B cell (primary cell): ENCODE data around the gene IPO4. TPM values are rescaled to one million over a fixed set of nuclear protein-coding genes. Genes with fewer than 3 reads are reported as not detected.

Source experiments
- ATAC-seq: fragments of 200-7000 bp; cut with Tn5 transposase; one replicate; pipeline ENCODE4 v1.10.0; 2021; ENCODE audit warnings: low read depth, mild to moderate bottlenecking, moderate number of reproducible peaks, moderate library complexity
- CTCF ChIA-PET: fragments of 350-600 bp; sonication (Branson Sonifier 250); formaldehyde crosslinking; loops from one replicate; lab custom pipeline; 2021; ENCODE audit warnings: antibody characterized with exemption, inconsistent platforms; lab: Charles Lee
- POLR2A ChIA-PET: fragments of 350-600 bp; sonication (Branson Sonifier 250); formaldehyde crosslinking; loops from one replicate; lab custom pipeline; 2021; ENCODE audit warnings: antibody characterized with exemption; lab: Charles Lee
- DNase-seq: peaks from one replicate; pipeline ENCODE4 v3.0.0; 2013
- H2AFZ ChIP-seq: 2 replicates; pipeline ENCODE4 v1.6.1; 2012; ENCODE audit warnings: mild to moderate bottlenecking, low read depth, low read length; ENCODE audit not compliant: insufficient read depth, poor library complexity, severe bottlenecking
- H3K27ac ChIP-seq, 2 donors: 1 replicate in 1 of 2; 2 replicates in 1 of 2; pipeline ENCODE4 v1.5.1; 2012 to 2013; ENCODE audit warnings: low read length in 2 of 2, mild to moderate bottlenecking in 2 of 2, moderate library complexity in 1 of 2
- H3K27me3 ChIP-seq, 4 experiments: fragments of 200-600 bp in 1 of 4; sonication (generic) in 1 of 4; replicated peaks in 1 of 4; 1 replicate in 2 of 4; 2 replicates in 2 of 4; pipeline versions ENCODE4 v1.6.1 to v1.7.0; 2013 to 2016; ENCODE audit warnings: low read length in 3 of 4, mild to moderate bottlenecking in 2 of 4, mixed read lengths in 1 of 4, moderate library complexity in 1 of 4; ENCODE audit not compliant: insufficient read depth in 4 of 4, control insufficient read depth in 3 of 4; ENCODE audit errors: control extremely low read depth in 1 of 4
- H3K36me3 ChIP-seq, 2 experiments: replicated peaks in 1 of 2; 1 replicate in 1 of 2; 2 replicates in 1 of 2; pipeline versions ENCODE4 v1.6.1 to v1.7.1; 2013; ENCODE audit warnings: low read length in 1 of 2; ENCODE audit not compliant: insufficient read depth in 2 of 2, control insufficient read depth in 1 of 2; ENCODE audit errors: control extremely low read depth in 1 of 2, extremely low read depth in 1 of 2
- H3K4me1 ChIP-seq, 2 donors: fragments of 200-600 bp in 1 of 2; sonication (generic) in 1 of 2; 1 replicate in 1 of 2; 2 replicates in 1 of 2; pipeline versions ENCODE4 v1.5.1 to v1.6.1; 2013 to 2017; ENCODE audit warnings: low read length in 2 of 2; ENCODE audit not compliant: control insufficient read depth in 2 of 2, insufficient read depth in 2 of 2
- H3K4me2 ChIP-seq: replicated peaks from 2 replicates; pipeline ENCODE3; 2012; ENCODE audit warnings: mild to moderate bottlenecking, low read depth, low read length; ENCODE audit not compliant: poor library complexity, severe bottlenecking
- H3K4me3 ChIP-seq, 5 experiments: fragments of 200-600 bp in 1 of 5; sonication (generic) in 1 of 5; 1 replicate in 3 of 5; 2 replicates in 2 of 5; pipeline versions ENCODE4 v1.5.1 to v1.7.0; 2011 to 2016; ENCODE audit warnings: low read length in 4 of 5, mild to moderate bottlenecking in 4 of 5, low read depth in 2 of 5, control low read depth in 1 of 5, moderate library complexity in 1 of 5; ENCODE audit not compliant: insufficient read depth in 1 of 5; ENCODE audit errors: control extremely low read depth in 1 of 5, extremely low read depth in 1 of 5
- H3K79me2 ChIP-seq: fragments of 200-600 bp; sonication (generic); one replicate; pipeline ENCODE4 v1.6.0; 2016; ENCODE audit warnings: low read length; ENCODE audit not compliant: control insufficient read depth, insufficient read depth
- H3K9ac ChIP-seq: fragments of 200-600 bp; sonication (generic); 2 replicates; pipeline ENCODE4 v1.6.1; 2017; ENCODE audit warnings: mild to moderate bottlenecking, low read length, moderate library complexity
- H3K9me3 ChIP-seq, 3 donors: one replicate each; pipeline versions ENCODE4 v1.6.1 to v1.7.1; 2013; ENCODE audit warnings: low read length in 2 of 3; ENCODE audit not compliant: control insufficient read depth in 2 of 3, insufficient read depth in 1 of 3; ENCODE audit errors: control extremely low read depth in 1 of 3
- H4K20me1 ChIP-seq: 2 replicates; pipeline ENCODE4 v1.6.0; 2012; ENCODE audit warnings: mild to moderate bottlenecking, low read length; ENCODE audit not compliant: insufficient read depth, control insufficient read depth, poor library complexity, severe bottlenecking
- H3K27ac Mint-ChIP-seq: one replicate; pipeline ENCODE4 v1.8.0; 2021; ENCODE audit warnings: mixed read lengths
- H3K27me3 Mint-ChIP-seq: one replicate; pipeline ENCODE4 v1.8.0; 2021; ENCODE audit warnings: mixed read lengths
- H3K4me1 Mint-ChIP-seq: one replicate; pipeline ENCODE4 v1.8.0; 2021; ENCODE audit warnings: mixed read lengths
- H3K4me3 Mint-ChIP-seq: one replicate; pipeline ENCODE4 v1.8.0; 2021; ENCODE audit warnings: mixed read lengths
- H3K9me3 Mint-ChIP-seq: one replicate; pipeline ENCODE4 v1.8.0; 2022; ENCODE audit warnings: mixed read lengths; ENCODE audit not compliant: insufficient read depth
- CTCF ChIP-seq: fragments of 200-600 bp; IDR thresholded peaks from one replicate; pipeline ENCODE4 v1.8.0; 2022; ENCODE audit warnings: antibody characterized with exemption, mild to moderate bottlenecking
- EZH2 ChIP-seq: IDR thresholded peaks from 2 replicates; pipeline ENCODE4 v1.6.1; 2012; ENCODE audit warnings: borderline replicate concordance, low read depth, mild to moderate bottlenecking, moderate library complexity, low read length; ENCODE audit not compliant: insufficient read depth, poor library complexity, severe bottlenecking
- WGBS: methylation state at CpG from one replicate; pipeline ENCODE4 v1.1.5; 2013; ENCODE audit warnings: missing lambda C conversion rate; ENCODE audit not compliant: insufficient coverage; 5-methylcytosine and 5-hydroxymethylcytosine counted together
- intact Hi-C: fragments of 100-400 bp; cut with micrococcal nuclease; formaldehyde crosslinking; loops from one replicate; pipeline ENCODE4 v1.10.0; 2022
- polyA minus RNA-seq: library from RNA; depleted of rRNA, polyadenylated mRNA; stranded (reverse); fragments of >200 nt; gene quantifications from 2 replicates; pipeline ENCODE4 v1.2.3, GENCODE V29; 2012
- polyA plus RNA-seq: library from polyadenylated mRNA; depleted of rRNA; stranded (reverse); fragments of >200 nt; gene quantifications from 2 replicates; pipeline ENCODE4 v1.2.3, GENCODE V29; 2012
- total RNA-seq, 2 donors: library from RNA; stranded (reverse); fragments of 120-200 nt in 1 of 2; gene quantifications; 1 replicate in 1 of 2; 2 replicates in 1 of 2; pipeline versions ENCODE4 v1.2.3 to v1.2.4, GENCODE V29; 2013 to 2022

IPO4 gene, protein sequence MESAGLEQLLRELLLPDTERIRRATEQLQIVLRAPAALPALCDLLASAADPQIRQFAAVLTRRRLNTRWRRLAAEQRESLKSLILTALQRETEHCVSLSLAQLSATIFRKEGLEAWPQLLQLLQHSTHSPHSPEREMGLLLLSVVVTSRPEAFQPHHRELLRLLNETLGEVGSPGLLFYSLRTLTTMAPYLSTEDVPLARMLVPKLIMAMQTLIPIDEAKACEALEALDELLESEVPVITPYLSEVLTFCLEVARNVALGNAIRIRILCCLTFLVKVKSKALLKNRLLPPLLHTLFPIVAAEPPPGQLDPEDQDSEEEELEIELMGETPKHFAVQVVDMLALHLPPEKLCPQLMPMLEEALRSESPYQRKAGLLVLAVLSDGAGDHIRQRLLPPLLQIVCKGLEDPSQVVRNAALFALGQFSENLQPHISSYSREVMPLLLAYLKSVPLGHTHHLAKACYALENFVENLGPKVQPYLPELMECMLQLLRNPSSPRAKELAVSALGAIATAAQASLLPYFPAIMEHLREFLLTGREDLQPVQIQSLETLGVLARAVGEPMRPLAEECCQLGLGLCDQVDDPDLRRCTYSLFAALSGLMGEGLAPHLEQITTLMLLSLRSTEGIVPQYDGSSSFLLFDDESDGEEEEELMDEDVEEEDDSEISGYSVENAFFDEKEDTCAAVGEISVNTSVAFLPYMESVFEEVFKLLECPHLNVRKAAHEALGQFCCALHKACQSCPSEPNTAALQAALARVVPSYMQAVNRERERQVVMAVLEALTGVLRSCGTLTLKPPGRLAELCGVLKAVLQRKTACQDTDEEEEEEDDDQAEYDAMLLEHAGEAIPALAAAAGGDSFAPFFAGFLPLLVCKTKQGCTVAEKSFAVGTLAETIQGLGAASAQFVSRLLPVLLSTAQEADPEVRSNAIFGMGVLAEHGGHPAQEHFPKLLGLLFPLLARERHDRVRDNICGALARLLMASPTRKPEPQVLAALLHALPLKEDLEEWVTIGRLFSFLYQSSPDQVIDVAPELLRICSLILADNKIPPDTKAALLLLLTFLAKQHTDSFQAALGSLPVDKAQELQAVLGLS
- total RNA-seq (29.8 and 35.0 TPM in 2 replicates), polyA plus RNA-seq (26.7 and 28.3 TPM in 2 replicates), polyA minus RNA-seq (41.4 and 45.7 TPM in 2 replicates)
- 17.1 TPM for total RNA-seq (2013)

GRCh38 chr14:24188251-24189058, at the start of gene IPO4:
TSS of gene IPO4 (minus strand) at chr14:24188816. CDS start at chr14:24188787, 29 bp downstream.
- ChIA-PET CTCF (interaction anchor here (0.7 to 3.7 kb wide), 13 partner anchors 25 to 122 kb away, joined by 3 to 21 read pairs (median 4); partner anchors contain the start of genes CHMP4A, CIDEB, DCAF11 and IRF9), POLR2A (interaction anchor here (0.6 to 2.1 kb wide), 11 partner anchors 15 to 86 kb away, joined by 3 to 9 read pairs (median 4); partner anchors contain the start of genes CHMP4A, IRF9, MDP1 and PSME1)
- TF ChIP-seq EZH2 (no peak), CTCF (no peak)
- Histone ChIP-seq H2AFZ (peak within 1 kb of the TSS; percentile 76), H3K4me2 (peak within 1 kb of the TSS; percentile 96), H3K4me1 (peaks cover 14 to 17% of the 10 kb centered on the region in 2 donors), H3K9me3 (no peaks in the 10 kb centered on the region), H3K36me3 (peaks cover 3 to 45% of the 10 kb centered on the region in 2 experiments), H3K4me3 (peak within 1 kb of the TSS; percentile 32 to 79 (median 70)), H3K79me2 (peaks cover 58% of the 10 kb centered on the region), H4K20me1 (no peaks in the 10 kb centered on the region), H3K27ac (peak within 1 kb of the TSS; percentile 63 to 86), H3K9ac (peak within 1 kb of the TSS; percentile 70), H3K27me3 (no peaks in the 10 kb centered on the region)
- peak within 1 kb of the TSS; percentile 87 for H3K27ac Mint-ChIP-seq
- DNase-seq (peak; percentile 96), ATAC-seq (peak; percentile 93)
- H3K4me1 Mint-ChIP-seq, result peaks cover 35% of the 10 kb centered on the region
- no peaks in the 10 kb centered on the region for H3K27me3 Mint-ChIP-seq
- WGBS, result under 1% methylated on average over 65 of the region's 65 CpGs
- intact Hi-C loops, result loop anchor here (1.0 kb wide), 8 partner anchors 8 to 74 kb away; partner anchors contain the start of genes CHMP4A, DCAF11, GMPR2 and IRF9
- no peaks in the 10 kb centered on the region for H3K9me3 Mint-ChIP-seq
- H3K4me3 Mint-ChIP-seq, result peak within 1 kb of the TSS; percentile 93
